ENCODE measurements around the gene CEP350. TPM values are rescaled to one million over a fixed set of nuclear protein-coding genes. Genes with fewer than 3 reads are reported as not detected.

CEP350 gene
- total and polyA plus RNA-seq, 2 experiments from 2014 or later = 24.9 to 49.6 TPM

DNA sequence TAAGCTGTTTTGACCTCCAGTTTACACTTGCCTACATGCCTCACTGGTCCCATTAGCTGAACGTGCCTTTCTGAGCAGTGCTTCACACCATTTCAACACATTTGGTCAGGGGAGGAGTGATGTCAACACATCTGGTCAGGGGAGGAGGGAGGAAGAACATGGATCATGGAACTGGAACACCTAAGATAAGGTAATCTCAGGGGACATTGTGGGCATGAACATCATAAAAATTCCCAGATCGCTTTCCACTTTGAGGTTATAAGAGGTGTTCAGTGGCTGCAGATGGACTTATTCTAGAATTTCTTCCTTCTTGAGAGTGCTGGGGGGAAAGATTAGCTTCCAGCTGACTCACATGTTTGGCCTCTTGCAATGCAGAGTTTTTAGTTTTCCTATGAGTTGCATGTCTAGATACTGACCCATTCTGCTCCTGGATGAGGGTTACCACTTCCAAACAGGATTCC lies 202.1 kb downstream of the CEP350 start:
- H3K27ac ChIP-seq = no peak overlapping the region
- no peaks in the 10 kb centered on the region for H3K27me3 ChIP-seq
- no peak overlapping the region for H3K4me3 ChIP-seq
- H3K9me3 ChIP-seq (ENCODE audit: low read depth) = no peaks in the 10 kb centered on the region
- DNase-seq (ENCODE audit: low read depth in 1 of 2, low spot score in 1 of 2) = peak in 1 of 2 donors; percentile 76
- TF ChIP-seq, protein P1, sequence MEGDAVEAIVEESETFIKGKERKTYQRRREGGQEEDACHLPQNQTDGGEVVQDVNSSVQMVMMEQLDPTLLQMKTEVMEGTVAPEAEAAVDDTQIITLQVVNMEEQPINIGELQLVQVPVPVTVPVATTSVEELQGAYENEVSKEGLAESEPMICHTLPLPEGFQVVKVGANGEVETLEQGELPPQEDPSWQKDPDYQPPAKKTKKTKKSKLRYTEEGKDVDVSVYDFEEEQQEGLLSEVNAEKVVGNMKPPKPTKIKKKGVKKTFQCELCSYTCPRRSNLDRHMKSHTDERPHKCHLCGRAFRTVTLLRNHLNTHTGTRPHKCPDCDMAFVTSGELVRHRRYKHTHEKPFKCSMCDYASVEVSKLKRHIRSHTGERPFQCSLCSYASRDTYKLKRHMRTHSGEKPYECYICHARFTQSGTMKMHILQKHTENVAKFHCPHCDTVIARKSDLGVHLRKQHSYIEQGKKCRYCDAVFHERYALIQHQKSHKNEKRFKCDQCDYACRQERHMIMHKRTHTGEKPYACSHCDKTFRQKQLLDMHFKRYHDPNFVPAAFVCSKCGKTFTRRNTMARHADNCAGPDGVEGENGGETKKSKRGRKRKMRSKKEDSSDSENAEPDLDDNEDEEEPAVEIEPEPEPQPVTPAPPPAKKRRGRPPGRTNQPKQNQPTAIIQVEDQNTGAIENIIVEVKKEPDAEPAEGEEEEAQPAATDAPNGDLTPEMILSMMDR (IDR thresholded peaks at IDR 0.05; ENCODE audit: low read depth, low read length) = no peak
- H3K4me1 ChIP-seq (ENCODE audit: low read depth) = peaks cover 8% of the 10 kb centered on the region
- no peaks in the 10 kb centered on the region for H3K36me3 ChIP-seq

DNA sequence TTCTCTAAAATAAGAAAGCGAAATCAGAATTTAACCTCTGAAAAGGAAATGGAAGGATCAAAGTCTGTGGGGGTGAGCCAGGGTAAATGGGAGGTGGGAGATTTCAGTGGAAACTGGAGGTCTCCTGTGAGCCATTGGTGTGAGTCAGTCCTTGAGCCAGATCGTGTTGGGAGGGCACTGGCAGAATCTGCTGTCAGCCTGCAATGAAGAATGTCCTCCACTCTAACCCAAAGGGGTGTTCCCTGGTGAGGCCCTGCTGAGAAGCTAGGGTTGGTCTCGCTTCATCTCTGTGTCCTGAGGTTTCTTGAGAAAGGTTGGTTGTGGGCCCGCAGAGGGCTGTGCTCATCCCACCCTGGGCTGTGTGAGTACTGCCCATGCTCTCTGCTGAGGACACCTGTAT lies 202.5 kb downstream of the CEP350 start:
- Histone ChIP-seq H3K9me3 (ENCODE audit: low read depth) (no peaks in the 10 kb centered on the region), H3K27me3 (no peaks in the 10 kb centered on the region), H3K27ac (no peak overlapping the region), H3K4me1 (ENCODE audit: low read depth) (peaks cover 8% of the 10 kb centered on the region), H3K36me3 (no peaks in the 10 kb centered on the region), H3K4me3 (no peak overlapping the region)
- TF ChIP-seq, protein P1 (IDR thresholded peaks at IDR 0.05; ENCODE audit: low read depth, low read length) = no peak
- peak in 1 of 2 donors; percentile 43 for DNase-seq (ENCODE audit: low read depth in 1 of 2, low spot score in 1 of 2)

DNA sequence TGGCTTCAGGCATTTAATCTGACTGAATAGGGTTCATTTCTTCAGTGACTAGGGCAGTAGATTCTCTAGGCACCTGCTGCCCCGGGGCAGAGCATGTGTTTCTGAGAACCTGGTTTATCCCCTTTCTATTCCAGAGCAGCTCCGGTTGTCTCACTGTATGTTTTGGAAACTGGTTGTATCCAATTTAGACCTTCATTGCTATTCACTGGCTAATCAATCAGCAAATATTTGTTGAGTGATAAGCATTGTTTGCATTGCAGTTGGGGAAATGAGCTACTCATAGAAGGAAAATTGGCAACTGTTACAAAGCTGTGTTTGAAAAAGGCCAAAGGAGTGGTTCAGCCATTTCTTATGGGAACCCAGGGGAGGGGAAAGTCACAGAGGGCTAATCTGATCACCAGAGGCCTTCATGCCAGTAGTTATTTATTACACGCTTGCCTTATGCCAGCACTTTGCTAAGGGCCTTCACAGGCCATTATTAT lies 203.0 kb downstream of the CEP350 start:
- Histone ChIP-seq H3K4me1 (ENCODE audit: low read depth) (peaks cover 8% of the 10 kb centered on the region), H3K27ac (no peak overlapping the region), H3K9me3 (ENCODE audit: low read depth) (no peaks in the 10 kb centered on the region), H3K4me3 (no peak overlapping the region), H3K27me3 (no peaks in the 10 kb centered on the region), H3K36me3 (no peaks in the 10 kb centered on the region)
- no peak for DNase-seq (ENCODE audit: low read depth in 1 of 2, low spot score in 1 of 2)
- TF ChIP-seq, protein P1 (IDR thresholded peaks at IDR 0.05; ENCODE audit: low read depth, low read length) = no peak

DNA sequence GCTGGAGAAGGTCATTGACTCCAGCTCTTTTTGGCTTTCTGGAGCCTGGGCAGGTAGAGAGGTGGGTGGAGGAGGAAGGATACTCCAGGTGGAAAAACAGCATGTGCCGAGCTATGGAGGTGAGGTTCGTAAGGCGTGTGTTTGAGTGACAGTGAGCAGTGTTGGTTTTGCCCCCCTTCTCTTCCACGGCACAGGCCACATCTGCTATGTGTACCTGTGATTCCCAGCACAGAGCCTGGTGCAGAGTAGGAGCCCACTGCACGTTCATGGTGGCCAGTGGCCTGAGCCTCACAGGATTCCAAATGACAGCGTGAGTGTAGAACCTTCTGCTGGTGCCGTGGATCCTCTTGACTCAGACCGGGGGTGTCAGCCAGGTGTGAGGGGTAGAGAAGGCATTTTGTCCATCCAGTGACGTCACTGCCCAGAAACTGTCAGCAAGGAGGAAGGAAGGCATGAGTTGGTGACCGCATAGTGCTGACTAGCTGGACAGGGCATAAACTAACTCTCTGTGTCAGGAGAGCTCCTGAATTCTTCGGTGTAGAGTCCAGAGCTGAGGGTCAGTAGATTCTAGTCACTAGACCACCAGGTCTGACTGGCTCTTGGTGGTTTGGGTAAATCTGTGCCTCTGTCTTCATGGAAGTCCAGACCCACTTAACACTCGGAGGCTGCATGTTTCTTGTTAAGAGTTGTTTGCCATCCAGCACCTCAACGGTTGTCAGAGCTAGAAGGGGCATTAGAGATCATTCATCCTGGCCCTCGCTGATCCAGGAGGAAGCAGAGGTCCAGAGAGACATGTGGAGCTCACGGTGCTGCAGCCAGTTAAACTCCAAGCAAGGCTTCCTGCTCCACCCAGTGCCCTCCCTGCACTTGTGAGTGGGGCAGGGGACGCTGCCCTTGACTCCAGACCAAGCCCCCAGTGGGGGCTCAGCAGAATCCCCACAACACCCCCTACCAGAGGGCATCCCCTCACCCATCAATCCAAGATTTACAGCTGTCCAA lies 203.8 kb downstream of the CEP350 start:
- TF ChIP-seq, protein P1 (IDR thresholded peaks at IDR 0.05; ENCODE audit: low read depth, low read length) = no peak
- no peaks in the 10 kb centered on the region for H3K9me3 ChIP-seq (ENCODE audit: low read depth)
- no peaks in the 10 kb centered on the region for H3K36me3 ChIP-seq
- no peak overlapping the region for H3K27ac ChIP-seq
- DNase-seq (ENCODE audit: low read depth in 1 of 2, low spot score in 1 of 2) = no peak
- peaks cover 8% of the 10 kb centered on the region for H3K4me1 ChIP-seq (ENCODE audit: low read depth)
- no peak overlapping the region for H3K4me3 ChIP-seq
- no peaks in the 10 kb centered on the region for H3K27me3 ChIP-seq

DNA sequence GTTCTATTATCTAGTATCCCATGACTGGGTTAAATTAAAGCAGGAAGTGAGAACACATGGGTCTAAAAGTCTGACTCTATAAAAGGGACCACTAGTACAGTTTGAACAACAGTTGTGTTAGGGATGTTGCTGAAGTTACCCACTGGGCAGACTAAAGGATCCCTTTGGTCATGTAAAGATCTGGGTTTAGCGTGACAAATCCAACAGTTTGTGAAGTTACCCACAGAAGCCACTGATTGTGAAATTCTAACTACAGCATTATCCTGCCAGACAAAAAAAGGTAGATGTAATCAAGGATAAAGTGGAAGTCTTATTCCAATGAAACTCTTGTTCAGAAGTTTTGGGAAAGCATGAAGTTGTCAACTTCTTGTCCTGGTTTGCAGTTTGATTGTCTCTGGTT lies 205.7 kb downstream of the CEP350 start:
- H3K27me3 ChIP-seq = no peaks in the 10 kb centered on the region
- no peak for DNase-seq (ENCODE audit: low read depth in 1 of 2, low spot score in 1 of 2)
- H3K9me3 ChIP-seq (ENCODE audit: low read depth) = no peaks in the 10 kb centered on the region

More for the DNA sequence above, 205.7 kb downstream of the CEP350 start:
- H3K4me1 ChIP-seq (ENCODE audit: low read depth) = peaks cover 5% of the 10 kb centered on the region
- TF ChIP-seq, protein P1 (IDR thresholded peaks at IDR 0.05; ENCODE audit: low read depth, low read length) = no peak
- no peak overlapping the region for H3K4me3 ChIP-seq
- no peak overlapping the region for H3K27ac ChIP-seq
- no peaks in the 10 kb centered on the region for H3K36me3 ChIP-seq
